Stimulated activated CD8-positive, alpha-beta memory T cell treated with anti-CD3 and anti-CD28 coated beads, Interleukin-4, amount 100 ng/mL, for 1 hour (primary cell): ENCODE data around the gene GPC5.

ENCODE experiments used
- DNase-seq, 2 donors: peaks; one replicate each; pipeline ENCODE4 v3.0.0-alpha.2; 2020; ENCODE audit warnings: low read depth in 2 of 2, low spot score in 1 of 2

GPC5 gene

DNA sequence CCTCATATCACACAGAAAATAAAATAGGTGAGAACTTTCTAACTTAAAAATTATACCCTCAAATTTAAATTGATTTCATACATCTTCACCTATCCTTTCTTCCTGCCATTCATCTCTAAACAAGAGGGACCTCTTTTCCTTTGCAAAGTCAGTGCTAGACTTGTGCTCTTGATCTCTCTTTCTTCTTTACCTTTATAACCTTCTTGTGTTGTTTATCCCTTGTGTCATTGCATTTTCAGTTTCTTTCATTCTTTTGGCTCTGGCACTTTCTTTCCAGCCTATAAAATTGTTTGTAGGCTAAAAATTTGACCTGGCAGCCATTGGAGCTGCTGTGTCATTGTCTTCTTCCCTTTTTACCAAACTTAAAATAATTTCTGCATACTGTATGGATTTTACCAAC lies 190.1 kb downstream of the GPC5 start:
- DNase-seq: no peak

DNA sequence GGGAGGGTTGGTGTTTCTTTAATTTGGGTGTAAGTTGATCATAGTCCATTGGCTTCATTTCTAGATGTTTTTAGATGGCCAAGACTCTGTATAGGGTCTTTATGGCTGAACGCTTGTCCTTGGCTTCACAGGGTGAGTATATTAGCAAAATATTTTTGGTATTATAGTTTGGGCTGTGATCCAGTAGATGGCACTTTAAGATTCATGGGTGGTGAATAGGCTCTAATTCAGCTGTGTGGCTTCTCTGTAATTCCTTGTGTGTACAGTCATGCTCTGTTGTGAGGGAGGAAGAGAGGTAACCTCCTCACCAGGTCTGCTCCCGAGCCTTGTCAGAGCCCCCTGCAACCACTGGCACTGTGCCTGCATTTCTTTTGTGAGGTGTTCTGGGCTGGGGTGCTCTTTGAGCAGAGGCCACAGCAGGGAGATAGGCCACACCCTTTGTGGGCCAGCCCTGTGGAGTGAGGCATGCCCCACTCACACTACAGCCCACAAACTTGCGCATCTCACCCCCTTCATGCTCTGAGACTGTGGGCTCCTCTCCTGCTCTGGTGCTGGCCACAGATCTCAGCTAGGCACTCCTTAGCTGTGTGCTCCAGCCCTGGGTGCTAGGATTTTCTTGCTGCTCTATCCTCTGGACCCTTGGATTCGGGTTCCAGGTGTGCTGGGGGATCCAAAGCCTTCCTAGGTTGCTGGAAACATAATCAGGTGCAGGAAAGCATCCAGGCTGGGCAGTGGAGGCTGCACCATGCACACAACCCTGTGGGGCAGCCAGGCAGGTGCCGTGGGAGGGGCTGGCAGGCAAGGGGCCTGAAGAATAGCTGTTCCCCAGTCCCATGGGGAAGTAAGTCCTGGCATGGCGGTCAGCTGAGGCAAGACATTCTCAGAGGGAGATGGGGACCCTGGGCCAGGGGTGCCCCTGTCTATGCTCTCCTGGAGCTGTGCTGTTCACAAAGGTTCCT lies 193.9 kb downstream of the GPC5 start:
- DNase-seq: no peak

DNA sequence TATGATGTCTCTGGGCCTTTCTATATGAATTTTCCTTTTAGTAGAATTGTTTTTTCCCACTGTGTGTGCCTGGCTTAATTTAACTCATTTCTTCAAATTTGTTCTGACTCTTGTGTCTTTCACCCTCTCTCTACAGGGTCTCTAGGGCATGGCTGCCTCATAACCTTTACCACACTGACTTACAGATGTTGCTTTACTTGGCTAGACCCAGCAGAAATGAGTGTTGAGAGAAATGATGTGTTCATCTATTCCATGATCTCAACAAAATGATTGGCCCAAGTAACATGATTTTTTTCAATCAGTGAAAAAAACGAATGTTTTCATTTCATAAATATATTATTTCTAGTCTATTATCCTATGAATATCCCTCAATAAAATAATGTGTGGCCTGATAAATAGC lies 195.0 kb downstream of the GPC5 start:
- DNase-seq: no peak

DNA sequence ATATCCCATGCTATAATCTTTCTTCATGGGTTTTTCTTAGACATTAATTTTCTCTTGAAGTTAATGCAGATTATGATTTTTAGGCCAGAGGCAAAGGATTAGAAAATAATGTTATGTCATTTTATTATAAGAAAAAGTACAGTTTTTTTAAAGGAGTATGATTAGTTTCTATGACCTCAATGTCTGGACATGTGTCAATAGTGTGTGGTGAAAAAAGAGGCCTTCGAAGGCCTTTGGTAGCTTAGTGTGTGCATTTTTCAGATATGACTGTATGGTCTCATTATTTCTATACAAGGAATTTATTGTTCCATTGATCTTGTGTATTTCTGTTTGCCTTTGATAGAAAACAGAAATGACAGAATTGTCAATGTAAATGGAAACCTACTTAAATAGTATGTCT lies 195.6 kb downstream of the GPC5 start:
- no peak for DNase-seq

DNA sequence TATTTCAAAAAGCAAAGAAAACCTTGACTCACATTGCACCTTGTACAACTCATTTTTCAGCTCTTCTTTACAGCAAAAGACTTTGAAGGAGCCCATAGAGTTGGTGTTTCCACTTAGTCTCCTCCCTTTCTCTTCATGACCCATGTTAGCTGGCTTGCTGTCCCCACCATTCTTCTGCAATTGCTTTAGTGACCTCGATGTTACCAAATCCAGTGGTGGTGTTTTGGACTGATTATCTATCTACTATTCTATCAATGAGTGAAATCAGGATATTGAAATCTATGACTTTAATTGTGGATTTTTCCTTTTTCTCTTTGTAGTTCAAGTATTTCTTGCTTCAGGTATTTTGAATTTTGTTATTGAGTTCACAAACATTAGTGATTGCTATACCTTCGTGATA lies 197.3 kb downstream of the GPC5 start:
- no peak for DNase-seq

DNA sequence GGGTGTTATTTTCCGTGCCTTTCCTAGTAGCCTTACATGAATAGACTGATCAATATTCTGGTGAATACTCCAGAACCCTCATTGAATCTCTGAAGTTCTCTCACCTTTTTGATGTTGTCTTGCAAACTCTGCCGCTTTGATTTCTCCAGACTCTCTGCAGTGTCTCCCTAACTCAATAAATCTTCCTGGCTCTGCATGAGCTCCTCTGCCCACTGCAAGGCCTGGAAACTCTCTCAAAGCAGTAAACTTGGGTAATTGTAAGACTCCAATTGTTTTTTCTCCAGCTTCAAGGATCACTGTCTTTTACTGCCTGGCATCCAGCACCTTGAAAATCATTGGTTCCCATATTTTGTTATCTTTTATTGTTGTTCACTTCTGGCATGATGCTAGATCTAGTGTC lies 198.4 kb downstream of the GPC5 start:
- no peak for DNase-seq

DNA sequence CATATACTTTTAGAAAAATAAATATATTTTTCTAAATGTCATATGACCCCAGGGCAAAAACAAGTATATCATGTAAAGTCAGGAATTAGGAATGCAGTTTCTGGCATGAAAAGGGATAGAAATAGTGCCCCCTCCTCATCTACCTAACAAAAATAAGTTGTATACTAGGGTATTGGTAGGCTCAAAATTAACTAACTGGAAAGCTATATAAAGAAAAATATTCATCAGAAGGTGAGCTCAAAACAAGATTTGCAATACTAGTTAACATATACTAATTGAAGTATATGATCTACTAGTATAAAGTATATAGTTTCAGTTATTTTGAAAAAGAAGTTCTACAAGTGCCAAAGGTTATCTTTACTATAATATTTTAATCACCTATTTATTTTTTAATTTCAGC lies 200.2 kb downstream of the GPC5 start:
- no peak for DNase-seq

DNA sequence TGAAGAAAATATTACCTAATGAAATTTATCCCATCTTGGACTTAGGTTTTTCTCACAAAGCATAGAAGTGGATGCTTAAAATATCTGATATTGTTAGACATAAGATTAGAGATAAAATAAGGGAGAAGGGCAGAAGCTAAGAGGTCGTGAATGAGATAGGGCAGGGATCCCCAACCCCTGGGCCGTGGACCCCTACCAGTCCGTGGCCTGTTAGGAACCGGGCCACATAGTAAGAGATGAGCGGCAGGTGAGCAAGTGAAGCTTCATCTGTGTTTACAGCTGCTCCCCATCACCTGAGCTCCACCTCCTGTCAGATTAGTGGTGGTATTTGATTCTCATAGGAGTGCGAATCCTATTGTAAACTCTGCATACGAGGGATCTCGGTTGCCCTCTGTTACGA lies 202.9 kb downstream of the GPC5 start:
- no peak for DNase-seq

DNA sequence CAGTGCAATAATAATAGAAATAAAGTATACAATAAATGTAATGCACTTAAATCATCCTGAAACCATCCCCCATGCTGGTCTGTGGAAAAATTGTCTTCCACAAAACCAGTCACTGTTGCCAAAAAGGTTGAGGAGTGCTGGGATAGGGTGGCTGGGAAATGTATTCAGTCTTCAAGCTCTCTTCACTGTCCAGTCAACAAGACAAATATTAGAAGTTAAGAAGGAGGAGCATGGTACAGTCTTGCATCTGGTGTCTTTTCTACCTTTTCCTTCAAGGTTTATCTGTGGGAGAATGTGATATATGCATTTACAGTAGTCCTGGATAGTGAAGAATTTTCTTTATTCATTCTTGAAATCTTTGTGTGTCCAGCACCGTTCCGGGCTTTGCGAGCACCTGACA lies 203.4 kb downstream of the GPC5 start:
- no peak for DNase-seq

DNA sequence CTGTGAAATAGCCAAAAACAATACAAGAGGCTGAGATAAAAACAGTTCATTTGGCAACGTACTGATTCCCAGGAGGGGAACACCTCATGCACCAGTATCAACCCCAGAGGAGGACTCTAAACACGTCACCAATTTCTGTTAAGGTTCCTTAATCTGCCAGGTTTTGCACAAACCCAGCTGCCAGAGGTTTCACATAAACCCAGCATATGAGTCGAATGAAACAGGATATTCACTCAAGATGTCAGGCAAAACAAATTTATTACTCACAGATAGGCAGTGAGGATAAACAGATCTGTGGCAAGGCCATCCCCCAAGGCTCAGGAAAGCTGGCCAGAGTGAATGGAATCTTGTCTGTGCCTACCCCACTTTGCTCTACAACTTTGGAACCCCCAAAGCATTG lies 210.9 kb downstream of the GPC5 start:
- DNase-seq: no peak

DNA sequence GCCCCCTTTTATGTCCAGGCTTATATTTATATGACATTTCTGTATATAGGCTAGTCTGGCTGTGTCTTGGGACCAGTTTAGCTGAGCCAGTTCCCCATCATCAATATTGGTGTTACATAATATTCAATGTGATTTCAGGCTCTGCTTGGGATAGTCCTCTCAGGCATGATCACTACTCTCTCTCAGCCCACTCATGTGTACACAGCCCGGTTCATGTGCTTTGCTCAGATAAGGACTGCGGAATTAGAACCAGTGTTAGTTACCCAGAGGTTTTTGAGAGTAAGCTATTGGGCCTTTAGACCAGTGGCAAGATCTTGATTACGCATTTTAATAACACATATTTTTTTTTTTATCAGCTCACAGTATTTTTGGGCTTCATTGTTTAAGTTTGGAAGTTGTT lies 219.9 kb downstream of the GPC5 start:
- no peak for DNase-seq

DNA sequence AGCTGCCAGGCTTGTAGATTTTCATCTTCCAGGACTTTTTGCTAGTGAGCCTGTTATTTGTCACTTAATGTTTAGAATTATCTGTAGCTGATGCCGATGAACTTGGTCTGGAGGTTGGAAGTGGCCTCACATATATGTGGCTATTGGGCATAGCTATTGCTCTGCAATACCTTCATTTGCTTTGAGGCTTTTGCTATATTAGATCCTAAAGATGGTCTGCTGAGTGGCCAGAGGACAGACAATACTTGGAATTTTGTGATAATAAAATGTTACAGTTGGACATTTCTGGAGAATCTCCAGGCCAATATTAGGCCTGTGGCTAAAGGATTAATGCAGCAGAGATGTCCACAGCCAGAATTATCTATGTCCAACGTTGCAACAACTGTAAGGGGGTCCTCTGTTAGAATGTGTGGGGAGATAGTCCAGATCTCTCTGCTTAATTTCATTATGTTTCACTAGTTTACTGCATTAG lies 222.3 kb downstream of the GPC5 start:
- no peak for DNase-seq

DNA sequence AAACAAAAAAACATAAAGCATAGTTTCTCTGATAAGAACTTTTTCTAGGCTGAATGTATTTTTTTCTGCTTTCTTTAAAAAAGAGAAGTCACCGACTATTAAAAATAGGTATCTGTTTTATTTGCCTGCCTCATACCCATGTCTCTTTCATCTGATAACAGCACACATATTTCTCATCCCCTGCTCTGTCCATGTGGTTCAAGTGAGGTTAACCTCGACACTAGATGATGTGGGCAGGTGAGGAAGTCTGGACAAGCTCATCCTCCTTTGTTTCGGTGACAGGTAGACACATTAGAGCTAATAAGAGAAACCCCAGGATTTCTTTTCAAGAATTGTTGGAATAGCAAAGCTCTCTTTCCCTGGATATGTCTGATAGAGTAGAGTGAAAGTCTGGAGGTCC lies 222.7 kb downstream of the GPC5 start:
- DNase-seq: no peak

DNA sequence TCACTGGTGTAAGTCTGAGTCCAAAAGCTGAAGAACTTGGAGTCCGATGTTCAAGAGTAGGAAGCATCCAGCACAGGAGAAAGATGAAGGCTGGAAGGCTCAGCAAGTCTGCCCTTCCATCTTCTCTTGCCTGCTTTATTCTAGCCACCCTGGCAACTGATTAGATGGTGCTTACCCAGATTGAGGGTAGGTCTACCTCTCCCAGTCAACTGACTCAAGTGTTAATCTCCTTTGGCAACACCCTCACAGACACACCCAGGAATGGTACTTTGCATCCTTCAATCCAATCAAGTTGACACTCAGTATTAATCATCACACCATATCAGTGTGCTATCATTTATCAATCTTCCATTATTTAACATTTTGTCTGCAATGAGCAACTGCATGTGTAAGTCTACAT lies 223.5 kb downstream of the GPC5 start:
- DNase-seq: no peak

DNA sequence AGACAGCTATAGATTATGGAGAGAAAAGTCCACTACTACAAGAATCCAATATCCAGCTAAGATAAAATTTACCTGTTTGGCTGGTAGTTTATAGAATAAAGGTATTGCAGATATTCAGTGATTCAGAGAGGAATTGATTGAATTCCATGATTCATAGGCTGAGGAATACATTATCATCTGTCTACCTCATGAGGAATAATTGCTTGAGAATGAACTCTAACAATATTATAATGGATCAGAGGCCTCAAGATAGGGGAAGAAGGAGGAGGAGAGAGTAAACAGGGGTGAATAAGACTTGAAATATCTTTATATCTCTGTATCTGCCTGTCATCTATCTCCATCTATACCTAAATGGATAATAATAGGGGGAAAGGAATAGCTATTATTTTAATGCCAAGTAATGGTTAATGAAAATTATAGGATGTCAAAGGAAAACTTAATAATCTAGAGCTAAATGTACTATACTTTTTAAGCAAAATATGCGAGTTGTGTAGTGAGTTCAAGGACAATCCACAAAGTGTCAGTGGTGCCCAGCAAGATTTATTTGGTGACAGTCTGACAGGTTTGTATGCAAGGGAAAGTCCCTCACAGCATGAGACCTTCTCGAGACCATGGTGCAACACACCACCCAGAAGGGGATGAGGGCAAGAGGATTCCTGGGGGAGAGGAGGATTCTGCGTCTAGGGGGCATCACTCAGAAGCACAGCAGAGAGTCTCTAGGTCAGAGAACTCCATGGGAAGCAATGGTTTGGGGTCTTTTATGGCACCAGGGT lies 224.5 kb downstream of the GPC5 start:
- DNase-seq: no peak

DNA sequence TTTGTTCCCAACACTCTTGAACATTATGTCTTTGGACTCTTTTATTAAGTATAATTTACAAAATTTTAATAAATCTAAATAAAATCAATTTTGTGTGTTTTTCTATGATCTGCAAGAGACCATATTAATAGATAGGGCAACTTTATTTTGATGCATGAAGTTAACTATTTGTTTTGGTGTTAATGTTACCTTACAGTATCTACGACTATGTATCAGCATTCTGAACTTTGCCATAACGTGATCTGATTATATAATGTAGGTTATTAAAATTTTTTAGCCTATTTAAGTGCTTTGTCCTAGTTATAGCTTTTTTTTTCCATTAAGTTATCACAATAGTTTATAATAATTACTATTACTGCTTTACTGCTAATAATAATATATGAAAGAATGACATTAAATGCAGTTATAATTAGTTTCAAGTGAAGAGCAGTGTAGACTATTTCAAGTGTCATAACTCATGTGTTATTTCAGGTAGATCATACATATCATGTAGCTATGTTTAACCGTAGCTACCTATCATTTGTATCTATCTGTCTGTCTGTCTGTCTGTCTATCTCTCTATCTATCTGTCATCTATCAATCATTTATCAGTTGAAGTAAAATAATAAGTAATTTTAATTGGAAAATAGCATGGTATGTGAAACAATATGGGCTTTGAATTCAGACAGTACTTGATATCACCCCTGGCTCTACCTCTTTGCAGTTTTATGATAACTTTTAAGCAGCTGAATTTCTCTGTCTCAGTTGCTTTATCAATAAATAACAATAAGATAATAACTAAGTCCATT lies 229.7 kb downstream of the GPC5 start:
- no peak for DNase-seq

DNA sequence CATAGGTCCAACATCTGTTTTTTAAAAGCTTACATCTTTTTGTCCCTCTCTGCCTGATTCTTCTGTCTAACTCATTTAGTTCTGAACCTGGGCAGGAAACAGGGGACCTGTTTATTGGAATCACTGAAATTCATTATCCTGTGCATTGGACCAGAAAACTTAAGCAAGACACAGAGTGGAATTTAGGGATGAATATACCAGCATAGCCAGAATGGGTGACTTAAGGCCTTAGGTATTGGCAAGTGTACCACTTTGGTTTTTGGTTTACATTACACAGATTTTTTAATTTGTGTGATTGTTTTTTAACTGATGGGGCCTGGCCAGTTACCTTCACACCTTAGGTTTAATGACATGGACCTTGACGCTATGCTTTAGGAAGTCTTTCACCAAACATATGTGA lies 232.5 kb downstream of the GPC5 start:
- DNase-seq: no peak

DNA sequence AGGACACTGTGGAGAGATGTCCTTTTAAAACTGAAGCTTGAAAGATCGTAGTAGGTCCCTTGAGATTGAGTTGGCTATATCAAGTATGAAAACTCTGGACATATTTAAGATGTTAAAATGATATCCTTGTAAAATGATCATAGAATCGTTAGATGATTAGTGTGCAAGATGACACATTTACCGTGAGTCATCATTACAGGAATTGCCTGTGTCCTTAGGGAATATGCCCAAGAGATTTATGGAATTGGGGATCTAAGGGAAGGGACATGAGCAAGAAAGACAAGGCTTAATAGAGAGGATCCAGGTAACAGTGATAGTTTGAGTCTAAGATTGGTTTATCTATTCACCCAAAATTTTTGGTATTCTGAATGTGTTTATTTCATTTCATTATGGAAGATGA lies 233.7 kb downstream of the GPC5 start:
- DNase-seq: no peak

DNA sequence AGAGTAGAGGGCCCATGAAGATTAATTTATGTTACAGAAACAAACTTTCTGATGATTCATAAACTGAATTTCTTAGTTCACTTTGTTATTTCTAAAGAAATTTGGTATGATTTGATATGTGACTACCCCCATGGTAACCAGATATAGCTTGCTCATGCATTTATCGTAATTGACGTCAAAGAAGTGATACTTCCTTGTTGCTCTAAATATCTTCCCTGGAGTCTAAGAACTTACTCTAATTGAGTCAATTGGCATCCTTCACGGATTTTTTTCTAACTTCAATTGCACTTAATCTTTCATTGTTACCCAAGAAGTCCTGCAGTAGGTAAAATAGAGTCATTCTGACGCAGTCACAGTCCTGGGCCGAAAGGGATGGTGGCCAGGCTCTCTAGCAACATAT lies 240.9 kb downstream of the GPC5 start:
- no peak for DNase-seq

DNA sequence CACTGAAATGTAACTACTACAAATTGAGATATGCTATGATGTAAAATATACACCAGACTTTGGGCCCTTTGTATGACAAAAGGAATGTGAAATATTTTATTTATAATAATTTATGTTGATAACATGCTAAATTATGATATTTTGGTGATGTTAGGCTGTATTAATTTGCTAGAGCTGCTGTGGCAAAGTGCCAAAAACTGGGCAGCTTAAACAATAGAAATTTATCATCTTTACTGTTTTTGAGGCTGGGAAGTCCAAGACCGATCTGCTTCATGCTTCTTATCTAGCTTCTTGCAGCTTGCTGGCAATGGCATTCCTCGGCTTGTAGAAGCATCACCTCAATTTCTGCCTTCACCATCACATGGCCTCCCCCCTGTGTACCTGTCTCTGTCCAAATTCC lies 245.0 kb downstream of the GPC5 start:
- DNase-seq: no peak

DNA sequence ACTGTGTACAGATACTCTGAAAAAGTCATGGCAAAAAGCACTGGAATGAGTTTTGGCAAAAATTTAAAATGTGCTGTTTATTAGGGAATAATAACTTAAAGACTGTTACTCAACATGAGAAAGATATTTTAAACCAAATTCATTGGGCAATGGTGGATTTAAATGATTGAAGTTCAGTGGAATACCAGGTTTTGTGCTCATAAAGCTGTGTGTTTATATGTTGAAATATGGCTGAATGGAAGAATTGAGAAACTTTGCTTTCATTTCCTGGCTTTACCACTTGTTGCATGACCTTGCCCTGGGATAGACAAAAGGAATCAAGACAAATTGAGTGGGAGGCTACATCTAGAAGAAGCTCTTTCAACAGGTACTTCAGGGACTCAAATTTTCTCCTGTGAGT lies 246.4 kb downstream of the GPC5 start:
- no peak for DNase-seq
